HFFc6 (cell line): Measurements from ENCODE around the gene PLSCR4. TPM values are rescaled to one million over a fixed set of nuclear protein-coding genes. Genes with fewer than 3 reads are reported as not detected.

Experiments used
- DNase-seq: peaks from one replicate; pipeline ENCODE4 v3.0.0-alpha.2; 2018
- H3K27ac Mint-ChIP-seq: 2 replicates; pipeline ENCODE4 v1.8.0; 2020; ENCODE audit warnings: mild to moderate bottlenecking, mixed read lengths
- H3K27me3 Mint-ChIP-seq: 2 replicates; pipeline ENCODE4 v1.8.0; 2021; ENCODE audit warnings: mild to moderate bottlenecking, moderate library complexity, mixed read lengths; ENCODE audit not compliant: insufficient read depth
- H3K36me3 Mint-ChIP-seq: 2 replicates; pipeline ENCODE4 v1.8.0; 2021; ENCODE audit warnings: low read depth, mixed read lengths
- H3K4me1 Mint-ChIP-seq: 2 replicates; pipeline ENCODE4 v1.8.0; 2020; ENCODE audit warnings: low read depth, mixed read lengths
- H3K4me3 Mint-ChIP-seq: 2 replicates; pipeline ENCODE4 v1.8.0; 2020; ENCODE audit warnings: mild to moderate bottlenecking, moderate library complexity, mixed read lengths
- H3K9me3 Mint-ChIP-seq: 2 replicates; pipeline ENCODE4 v1.8.0; 2020; ENCODE audit warnings: mild to moderate bottlenecking, mixed read lengths
- CTCF ChIP-seq: fragments of 200-600 bp; sonication (generic); IDR thresholded peaks from 2 replicates; pipeline ENCODE4 v1.5.0; 2021; ENCODE audit warnings: antibody characterized with exemption, mild to moderate bottlenecking
- total RNA-seq, 6 experiments: library from RNA; stranded (reverse); fragmentation: NEBNext Ultra II Directional; extraction: Animal tissue kit (Norgen Biotek cat#: 25700); gene quantifications; 2 replicates in 1 of 6; 3 replicates in 5 of 6; pipeline ENCODE4 v1.2.3, GENCODE V29; 2021

PLSCR4 gene
- total RNA-seq, 6 experiments from 2014 or later, result 6.7 to 11.9 (median 9.8) TPM

GRCh38 chr3:146164971-146165769, 85.7 kb downstream of the PLSCR4 start:
- peaks cover 5% of the 10 kb centered on the region for H3K9me3 Mint-ChIP-seq
- DNase-seq, result peak; percentile 60
- H3K27me3 Mint-ChIP-seq, result no peaks in the 10 kb centered on the region; the same call in none of the 2 replicates
- peaks cover 70% of the 10 kb centered on the region for H3K4me1 Mint-ChIP-seq
- peaks cover 11% of the 10 kb centered on the region for H3K36me3 Mint-ChIP-seq
- H3K4me3 Mint-ChIP-seq, result peak overlapping the region; percentile 80
- H3K27ac Mint-ChIP-seq, result peak overlapping the region; percentile 92
- no peak for TF ChIP-seq CTCF

DNA sequence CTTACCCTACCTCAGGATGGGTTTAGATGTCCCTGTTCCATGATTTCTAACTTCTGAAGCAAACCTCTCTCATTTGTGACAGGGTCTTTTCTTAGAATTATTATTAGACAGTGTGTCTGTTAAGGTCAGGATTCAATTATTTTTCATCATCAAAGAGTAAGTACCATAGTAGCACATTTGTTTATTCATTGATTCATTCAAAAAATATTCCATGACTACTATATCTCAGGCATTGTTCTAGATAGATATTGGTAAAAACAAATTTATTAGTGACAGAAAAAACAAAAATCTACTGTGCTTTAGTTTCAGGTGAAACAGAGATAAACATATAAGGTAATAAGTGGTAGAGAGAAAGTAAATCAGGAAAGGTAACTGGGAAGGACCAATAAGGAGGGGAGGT, 86.4 kb downstream of the PLSCR4 start:
- H3K36me3 Mint-ChIP-seq, result peaks cover 5% of the 10 kb centered on the region; the same call in 1 of the 2 replicates
- no peak for DNase-seq
- H3K27me3 Mint-ChIP-seq, result no peaks in the 10 kb centered on the region; the same call in none of the 2 replicates
- H3K4me1 Mint-ChIP-seq, result peaks cover 64% of the 10 kb centered on the region
- peak overlapping the region; percentile 80 for H3K4me3 Mint-ChIP-seq
- TF ChIP-seq CTCF, result no peak
- H3K9me3 Mint-ChIP-seq, result no peaks in the 10 kb centered on the region
- peak overlapping the region; percentile 92 for H3K27ac Mint-ChIP-seq

DNA sequence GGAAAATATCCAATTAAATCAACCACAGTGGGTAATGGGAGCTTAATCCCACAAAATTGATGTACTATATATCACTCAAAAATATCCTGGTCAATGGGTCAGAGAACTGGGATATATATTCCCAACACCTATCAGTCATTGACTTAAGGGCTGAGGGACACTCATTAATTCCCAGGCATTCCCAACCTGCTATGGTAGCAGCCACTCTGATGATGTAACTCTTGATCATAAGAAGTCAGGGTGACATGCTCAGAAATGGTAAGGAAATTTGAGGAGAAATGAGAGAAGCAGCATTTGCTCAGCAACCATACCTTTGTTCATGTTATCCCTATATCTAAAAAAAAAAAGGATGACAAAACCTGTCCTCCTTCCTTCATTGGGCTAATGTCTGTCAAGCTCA, 86.8 kb downstream of the PLSCR4 start:
- Mint-ChIP-seq H3K4me3 (peak overlapping the region; percentile 96; the same call in 1 of the 2 replicates), H3K36me3 (peaks cover 8% of the 10 kb centered on the region; the same call in 1 of the 2 replicates), H3K27me3 (no peaks in the 10 kb centered on the region; the same call in none of the 2 replicates), H3K27ac (peak overlapping the region; percentile 92), H3K9me3 (no peaks in the 10 kb centered on the region), H3K4me1 (peaks cover 66% of the 10 kb centered on the region)
- DNase-seq, result no peak
- no peak for TF ChIP-seq CTCF

DNA sequence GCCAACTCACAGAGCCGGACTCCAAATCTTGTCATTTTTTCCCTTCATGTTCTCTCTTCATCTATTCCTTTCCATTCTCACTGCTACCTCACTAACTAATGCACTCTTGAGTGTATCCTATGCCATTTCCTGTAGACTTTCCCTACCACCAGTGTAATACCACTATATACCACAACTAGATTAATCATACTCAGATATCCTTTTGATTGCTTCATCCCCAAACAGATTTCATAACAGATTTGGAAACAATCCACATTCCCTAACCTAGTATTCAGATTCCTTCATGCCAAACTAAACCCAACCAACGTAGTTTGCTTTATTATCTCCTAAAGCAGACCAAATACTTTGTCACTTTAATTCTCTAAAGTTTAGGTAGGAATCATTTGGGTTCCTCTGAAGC, 87.3 kb downstream of the PLSCR4 start:
- Mint-ChIP-seq H3K36me3 (peaks cover 10% of the 10 kb centered on the region; the same call in 1 of the 2 replicates), H3K27ac (peak overlapping the region; percentile 92), H3K9me3 (no peaks in the 10 kb centered on the region), H3K4me1 (peaks cover 71% of the 10 kb centered on the region), H3K4me3 (peak overlapping the region; percentile 96), H3K27me3 (no peaks in the 10 kb centered on the region; the same call in none of the 2 replicates)
- TF ChIP-seq CTCF, result peak; percentile 70
- peak; percentile 90 for DNase-seq

DNA sequence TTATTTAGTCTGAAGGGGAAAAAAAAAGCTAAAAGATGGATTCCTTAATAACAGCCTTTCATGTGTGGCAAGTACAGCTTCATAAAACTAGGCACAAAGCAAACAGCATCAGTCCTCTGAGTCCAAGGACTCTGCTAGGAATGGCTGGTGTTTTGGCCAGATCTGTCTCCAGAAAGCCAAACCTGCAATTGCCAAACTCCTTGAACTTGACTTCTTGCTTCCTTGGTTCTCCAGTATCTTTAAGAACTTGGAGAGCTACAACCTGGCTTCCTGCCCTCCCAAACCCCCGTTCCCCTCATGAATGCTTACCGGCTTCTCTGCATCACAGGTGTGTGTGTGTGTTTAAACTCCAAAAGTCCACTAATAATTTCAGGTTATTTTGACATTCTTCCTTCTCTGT, 88.3 kb downstream of the PLSCR4 start:
- Mint-ChIP-seq H3K27me3 (no peaks in the 10 kb centered on the region; the same call in none of the 2 replicates), H3K4me1 (peaks cover 79% of the 10 kb centered on the region), H3K27ac (peak overlapping the region; percentile 92), H3K36me3 (peaks cover 10% of the 10 kb centered on the region; the same call in 1 of the 2 replicates), H3K9me3 (no peaks in the 10 kb centered on the region), H3K4me3 (peak overlapping the region; percentile 96)
- TF ChIP-seq CTCF, result no peak
- no peak for DNase-seq
